Spleen (tissue), 7 donors: ENCODE measurements around the gene LRFN5.

Experiments used
- POLR2A ChIP-seq, 3 donors: fragments of 450-650 bp; IDR thresholded peaks; one replicate each; pipeline ENCODE4 v1.5.1; 2017; ENCODE audit warnings: antibody characterized with exemption in 3 of 3, mild to moderate bottlenecking in 1 of 3
- POLR2AphosphoS5 ChIP-seq, 3 donors: sonication (generic); formaldehyde crosslinking; IDR thresholded peaks; one replicate each; pipeline ENCODE4 v1.5.1; 2017; ENCODE audit warnings: antibody characterized with exemption in 3 of 3
- TF ChIP-seq, protein P1 (sequence below), 11 experiments: fragments of 200-600 bp in 7 of 11; fragments of 450-650 bp in 4 of 11; sonication (generic) in 4 of 11; IDR thresholded peaks in 8 of 11; conservative IDR thresholded peaks in 3 of 11; 1 replicate in 7 of 11; 2 replicates in 4 of 11; pipeline versions ENCODE4 v1.4.0 to v1.8.0; 2016 to 2021; ENCODE audit warnings: antibody characterized with exemption in 11 of 11, inconsistent platforms in 4 of 11, mild to moderate bottlenecking in 1 of 11
- donor health status: DM: no; HTN: no; CAD: no; lungs with moderate emphysema.
- donor health status: DM: no; HTN: no; CAD: no.
- donor health status: DM: no; HTN: no; CAD: no.

- TF ChIP-seq, protein P1, sequence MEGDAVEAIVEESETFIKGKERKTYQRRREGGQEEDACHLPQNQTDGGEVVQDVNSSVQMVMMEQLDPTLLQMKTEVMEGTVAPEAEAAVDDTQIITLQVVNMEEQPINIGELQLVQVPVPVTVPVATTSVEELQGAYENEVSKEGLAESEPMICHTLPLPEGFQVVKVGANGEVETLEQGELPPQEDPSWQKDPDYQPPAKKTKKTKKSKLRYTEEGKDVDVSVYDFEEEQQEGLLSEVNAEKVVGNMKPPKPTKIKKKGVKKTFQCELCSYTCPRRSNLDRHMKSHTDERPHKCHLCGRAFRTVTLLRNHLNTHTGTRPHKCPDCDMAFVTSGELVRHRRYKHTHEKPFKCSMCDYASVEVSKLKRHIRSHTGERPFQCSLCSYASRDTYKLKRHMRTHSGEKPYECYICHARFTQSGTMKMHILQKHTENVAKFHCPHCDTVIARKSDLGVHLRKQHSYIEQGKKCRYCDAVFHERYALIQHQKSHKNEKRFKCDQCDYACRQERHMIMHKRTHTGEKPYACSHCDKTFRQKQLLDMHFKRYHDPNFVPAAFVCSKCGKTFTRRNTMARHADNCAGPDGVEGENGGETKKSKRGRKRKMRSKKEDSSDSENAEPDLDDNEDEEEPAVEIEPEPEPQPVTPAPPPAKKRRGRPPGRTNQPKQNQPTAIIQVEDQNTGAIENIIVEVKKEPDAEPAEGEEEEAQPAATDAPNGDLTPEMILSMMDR (IDR thresholded peaks at IDR 0.05 in 8 of 11, conservative IDR thresholded peaks at IDR 0.05 in 3 of 11) = no peak
- TF ChIP-seq POLR2A (IDR thresholded peaks at IDR 0.05) (no peak), POLR2AphosphoS5 (IDR thresholded peaks at IDR 0.05) (no peak)
Measured at GRCh38 chr14:41558490-41558889, 48.2 kb upstream of the LRFN5 start.
